Epithelial cell of esophagus (primary cell): Measurements from ENCODE around the gene NCAPG2.
"Not testable (repeated sequence)": the region's sequence is repeated elsewhere in the genome, so short reads cannot be mapped to it uniquely, and the experiment has no call there.

Source experiments
- DNase-seq: peaks from one replicate; pipeline ENCODE4 v3.0.0; 2010; ENCODE audit warnings: low read depth
- H3K4me3 ChIP-seq: 2 replicates; pipeline ENCODE4 v1.5.1; 2011; ENCODE audit warnings: mild to moderate bottlenecking, low read length, control low read depth
- TF ChIP-seq, protein P1 (sequence below): IDR thresholded peaks from 2 replicates; pipeline ENCODE4 v1.5.1; 2011; ENCODE audit warnings: low read depth, mild to moderate bottlenecking, low read length, control low read depth, inconsistent platforms; ENCODE audit not compliant: insufficient read depth; ENCODE audit errors: missing control alignments

NCAPG2 gene

DNA sequence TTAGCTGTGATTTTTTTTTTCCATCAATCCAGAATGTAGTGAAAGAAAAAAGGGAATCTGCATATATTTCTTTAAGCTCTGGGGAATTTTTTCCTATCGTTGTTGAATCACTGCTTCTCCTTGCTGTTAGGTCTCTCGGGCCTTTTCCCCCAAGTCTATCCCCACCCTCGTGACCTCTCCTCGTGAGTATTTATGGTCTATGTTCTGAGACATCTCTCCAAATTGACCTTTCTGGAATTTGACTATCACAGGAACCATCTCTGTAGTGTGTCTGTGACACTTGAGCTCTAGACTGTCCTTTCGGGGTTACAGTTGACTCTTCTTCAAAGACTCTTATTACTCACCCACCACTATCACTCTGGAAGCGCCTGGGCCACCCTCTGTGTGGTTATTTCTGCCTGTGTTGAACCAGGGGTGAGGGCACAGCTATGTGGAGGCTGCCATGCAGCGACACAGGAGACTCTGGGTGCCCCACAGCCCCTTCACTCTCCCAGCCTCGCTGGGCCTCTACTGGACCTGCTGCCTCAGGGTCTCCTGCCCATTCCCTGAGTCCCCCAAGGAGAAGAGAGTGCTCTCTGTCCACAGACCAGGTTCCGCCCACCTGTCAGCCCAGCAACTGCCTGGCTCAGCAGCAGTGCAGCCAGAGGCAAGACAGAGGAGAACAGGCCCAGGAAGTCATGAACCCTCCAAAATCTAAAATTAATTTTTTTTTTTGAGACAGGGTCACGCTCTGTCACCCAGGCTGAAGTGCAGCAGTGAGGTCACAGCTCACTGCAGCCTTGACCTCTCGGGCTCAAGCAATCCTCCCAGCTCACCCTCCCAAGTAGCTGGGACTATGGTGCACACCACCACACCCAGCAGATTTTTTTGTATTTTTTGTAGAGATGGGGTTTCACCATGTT, 71.3 kb downstream of the NCAPG2 start:
- no peak for DNase-seq
- TF ChIP-seq, protein P1, sequence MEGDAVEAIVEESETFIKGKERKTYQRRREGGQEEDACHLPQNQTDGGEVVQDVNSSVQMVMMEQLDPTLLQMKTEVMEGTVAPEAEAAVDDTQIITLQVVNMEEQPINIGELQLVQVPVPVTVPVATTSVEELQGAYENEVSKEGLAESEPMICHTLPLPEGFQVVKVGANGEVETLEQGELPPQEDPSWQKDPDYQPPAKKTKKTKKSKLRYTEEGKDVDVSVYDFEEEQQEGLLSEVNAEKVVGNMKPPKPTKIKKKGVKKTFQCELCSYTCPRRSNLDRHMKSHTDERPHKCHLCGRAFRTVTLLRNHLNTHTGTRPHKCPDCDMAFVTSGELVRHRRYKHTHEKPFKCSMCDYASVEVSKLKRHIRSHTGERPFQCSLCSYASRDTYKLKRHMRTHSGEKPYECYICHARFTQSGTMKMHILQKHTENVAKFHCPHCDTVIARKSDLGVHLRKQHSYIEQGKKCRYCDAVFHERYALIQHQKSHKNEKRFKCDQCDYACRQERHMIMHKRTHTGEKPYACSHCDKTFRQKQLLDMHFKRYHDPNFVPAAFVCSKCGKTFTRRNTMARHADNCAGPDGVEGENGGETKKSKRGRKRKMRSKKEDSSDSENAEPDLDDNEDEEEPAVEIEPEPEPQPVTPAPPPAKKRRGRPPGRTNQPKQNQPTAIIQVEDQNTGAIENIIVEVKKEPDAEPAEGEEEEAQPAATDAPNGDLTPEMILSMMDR, result no peak
- H3K4me3 ChIP-seq, result no peak overlapping the region

DNA sequence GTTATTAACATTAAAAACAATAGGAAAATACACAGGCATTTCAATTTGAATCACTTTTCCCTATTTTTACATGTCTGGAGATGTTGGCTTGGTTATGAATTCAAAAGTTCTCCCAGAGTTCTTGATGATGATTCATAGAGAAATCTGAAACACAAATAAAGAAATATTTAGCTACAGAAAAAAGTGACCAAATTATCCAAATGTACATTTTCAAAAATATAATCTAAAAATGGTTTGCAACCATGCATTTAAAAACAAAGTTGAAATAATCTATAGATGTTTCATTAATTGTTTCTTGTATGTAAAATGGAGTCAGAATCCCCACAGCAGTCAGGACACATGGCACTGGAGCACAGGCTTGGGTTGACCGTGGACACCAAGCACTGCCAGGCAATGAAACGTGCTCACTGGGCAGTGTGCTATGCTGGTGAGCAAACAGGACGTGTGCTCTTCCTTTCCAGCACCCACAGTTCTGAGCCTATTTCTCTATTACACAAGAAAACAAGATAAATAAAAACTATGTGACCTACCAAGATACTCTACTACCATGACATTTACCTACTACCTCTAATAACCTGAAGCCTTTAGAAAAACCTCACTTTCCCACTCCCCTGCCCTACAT, 72.9 kb downstream of the NCAPG2 start:
- H3K4me3 ChIP-seq, result no peak overlapping the region
- TF ChIP-seq, protein P1, result no peak
- DNase-seq, result no peak

DNA sequence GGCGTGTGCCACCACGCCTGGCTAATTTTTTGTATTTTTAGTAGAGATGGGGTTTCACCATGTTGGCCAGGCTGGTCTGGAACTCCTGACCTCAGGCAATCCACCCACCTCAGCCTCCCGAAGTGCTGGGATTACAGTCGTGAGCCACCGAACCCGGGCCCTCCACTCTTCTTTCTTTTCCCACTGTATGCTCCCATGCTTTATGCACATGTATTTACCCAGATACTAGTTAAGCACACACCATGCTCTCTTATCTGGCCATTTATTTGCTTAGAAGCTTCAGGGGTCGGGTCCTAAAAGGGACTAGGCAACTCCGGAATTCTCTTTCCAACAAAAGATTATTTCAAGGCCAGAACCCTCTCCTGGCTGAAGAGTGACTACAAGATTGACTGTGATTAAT, 78.3 kb downstream of the NCAPG2 start:
- DNase-seq, H3K4me3 ChIP-seq: not testable (repeated sequence)

DNA sequence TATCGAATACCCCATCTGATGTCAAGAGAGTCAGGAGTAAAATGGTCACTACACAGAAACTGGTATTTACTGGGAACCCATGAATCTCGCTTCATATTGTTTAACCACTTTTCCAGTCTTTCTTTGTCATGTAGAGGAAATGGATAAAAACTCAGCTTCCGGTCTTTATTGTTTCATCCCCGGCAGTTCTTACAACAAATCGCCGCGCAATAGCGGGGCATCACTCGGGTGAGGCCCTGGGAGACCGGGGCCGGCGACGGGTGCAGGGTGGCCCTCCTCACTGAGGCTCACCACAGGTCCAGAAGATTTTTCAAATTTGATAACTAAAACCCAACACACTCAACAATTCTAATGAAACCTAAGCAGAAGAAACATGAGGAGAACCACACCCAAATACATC, 81.4 kb downstream of the NCAPG2 start:
- H3K4me3 ChIP-seq, result no peak overlapping the region
- DNase-seq, result no peak
- TF ChIP-seq, protein P1, result no peak

DNA sequence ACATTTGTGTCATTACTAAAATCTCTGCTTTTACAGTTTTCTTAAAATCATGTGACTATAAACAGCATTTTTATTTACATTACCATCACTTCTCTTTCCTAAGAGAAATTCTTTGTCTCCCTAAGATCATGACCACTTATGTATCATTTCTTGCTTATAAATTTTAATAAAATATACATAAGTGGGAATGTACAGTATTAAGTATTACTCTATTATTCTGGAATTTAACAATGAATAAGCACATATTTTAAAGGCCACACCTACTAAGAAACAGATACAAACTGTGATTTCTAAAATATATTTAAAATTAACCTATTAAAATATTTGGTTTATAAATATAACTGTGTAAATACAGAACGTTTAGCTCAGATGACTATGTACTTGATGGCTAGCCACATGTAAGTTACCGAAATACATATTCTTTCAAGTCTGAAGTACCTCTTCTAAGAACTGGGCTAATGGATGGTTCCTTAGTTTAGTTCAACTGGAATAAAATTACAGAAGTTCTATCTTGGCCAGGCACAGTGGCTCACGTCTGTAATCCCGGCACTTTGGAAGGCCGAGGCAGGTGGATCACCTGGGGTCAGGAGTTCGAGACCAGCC, 83.7 kb downstream of the NCAPG2 start:
- TF ChIP-seq, protein P1, result no peak
- no peak overlapping the region for H3K4me3 ChIP-seq
- no peak for DNase-seq

DNA sequence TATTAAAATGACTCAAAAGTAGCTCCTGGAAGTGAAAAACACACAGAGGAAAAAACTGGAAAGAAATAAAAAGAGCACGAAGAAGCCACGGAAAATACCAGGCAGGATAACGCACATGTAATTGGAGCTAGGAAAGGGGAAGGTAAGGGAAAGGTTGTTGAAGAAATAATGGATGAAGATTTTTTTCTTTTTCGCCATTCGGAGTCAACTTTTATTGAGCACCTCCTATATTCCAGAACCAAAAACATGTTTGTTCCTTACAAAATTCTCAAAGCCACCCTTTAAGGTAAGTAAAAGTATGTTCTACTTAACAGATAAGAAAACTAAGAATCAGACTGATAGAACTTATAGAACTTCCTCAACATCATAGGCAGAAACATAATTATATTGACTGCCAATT, 84.2 kb downstream of the NCAPG2 start:
- TF ChIP-seq, protein P1, result no peak
- H3K4me3 ChIP-seq, result no peak overlapping the region
- DNase-seq, result no peak

DNA sequence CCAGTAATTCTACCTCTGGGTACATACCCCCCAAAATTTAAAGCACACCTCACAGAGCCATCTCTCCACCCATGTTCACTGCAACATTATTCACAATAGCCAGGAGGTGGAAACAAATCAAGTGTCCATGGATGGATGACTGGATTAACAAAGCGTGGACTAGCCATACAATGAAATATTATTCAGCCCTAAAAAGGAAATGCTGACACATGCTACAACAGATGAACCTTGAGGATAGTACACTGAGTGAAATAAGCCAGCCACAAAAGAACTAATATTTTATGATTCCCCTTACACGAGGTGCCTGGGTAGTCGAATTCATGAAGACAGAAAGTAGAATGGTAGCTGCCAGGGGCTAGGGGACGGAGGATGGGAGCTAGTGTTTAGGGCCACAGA, 85.9 kb downstream of the NCAPG2 start:
- H3K4me3 ChIP-seq, result no peak overlapping the region
- DNase-seq, result no peak
- TF ChIP-seq, protein P1, result no peak
